HG03103 (cell line): ENCODE results near the gene LMBR1L.

ENCODE experiments used
- ATAC-seq: cut with Tn5 transposase; IDR thresholded peaks from one replicate; pipeline ENCODE4 v1.9.1; 2021; ENCODE audit warnings: low read depth; ENCODE audit not compliant: unreplicated experiment

Gene LMBR1L

GRCh38 chr12:49055092-49055491, 55.6 kb downstream of the LMBR1L start:
- ATAC-seq, result no peak

GRCh38 chr12:49054524-49054923, 56.1 kb downstream of the LMBR1L start:
- no peak for ATAC-seq

- ATAC-seq, result no peak
These were observed 56.6 kb downstream of the LMBR1L start for GRCh38 chr12:49054096-49054495.

DNA sequence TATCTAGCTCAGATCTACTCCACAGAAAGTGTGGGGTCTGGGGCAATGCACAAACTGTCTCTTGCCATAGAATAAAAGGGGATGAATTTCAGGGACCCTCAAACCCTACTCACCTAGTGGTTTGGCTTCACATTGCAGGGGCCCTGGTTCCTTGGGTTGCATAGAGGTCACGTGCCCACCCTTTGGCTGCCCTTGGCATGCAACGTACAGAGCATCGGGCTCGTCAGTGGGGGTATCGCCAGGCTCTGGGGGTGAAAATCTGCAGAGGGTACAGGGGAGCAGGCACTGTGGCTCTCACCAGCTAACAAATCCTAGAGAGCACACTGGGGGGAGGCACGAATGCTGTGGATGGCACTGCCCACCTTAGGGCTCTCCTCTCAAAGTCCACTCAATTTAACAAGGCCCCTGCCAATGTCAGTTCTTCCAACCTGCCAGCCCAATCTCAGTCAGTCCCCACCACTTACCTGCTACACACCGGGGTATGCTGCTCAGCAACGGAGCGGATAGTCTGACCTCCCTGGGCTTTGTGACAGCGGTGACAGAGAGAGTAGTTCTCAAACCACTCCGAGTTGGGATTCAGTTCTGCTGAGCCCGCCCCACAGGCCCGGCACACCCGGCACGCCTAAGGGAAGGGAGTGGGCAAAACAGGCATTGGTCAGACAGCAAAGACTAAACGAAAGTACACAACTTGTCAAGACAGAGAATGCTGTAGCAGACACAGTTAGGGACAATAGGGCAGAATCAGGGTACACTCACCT, 58.0 kb downstream of the LMBR1L start:
- ATAC-seq, result no peak

DNA sequence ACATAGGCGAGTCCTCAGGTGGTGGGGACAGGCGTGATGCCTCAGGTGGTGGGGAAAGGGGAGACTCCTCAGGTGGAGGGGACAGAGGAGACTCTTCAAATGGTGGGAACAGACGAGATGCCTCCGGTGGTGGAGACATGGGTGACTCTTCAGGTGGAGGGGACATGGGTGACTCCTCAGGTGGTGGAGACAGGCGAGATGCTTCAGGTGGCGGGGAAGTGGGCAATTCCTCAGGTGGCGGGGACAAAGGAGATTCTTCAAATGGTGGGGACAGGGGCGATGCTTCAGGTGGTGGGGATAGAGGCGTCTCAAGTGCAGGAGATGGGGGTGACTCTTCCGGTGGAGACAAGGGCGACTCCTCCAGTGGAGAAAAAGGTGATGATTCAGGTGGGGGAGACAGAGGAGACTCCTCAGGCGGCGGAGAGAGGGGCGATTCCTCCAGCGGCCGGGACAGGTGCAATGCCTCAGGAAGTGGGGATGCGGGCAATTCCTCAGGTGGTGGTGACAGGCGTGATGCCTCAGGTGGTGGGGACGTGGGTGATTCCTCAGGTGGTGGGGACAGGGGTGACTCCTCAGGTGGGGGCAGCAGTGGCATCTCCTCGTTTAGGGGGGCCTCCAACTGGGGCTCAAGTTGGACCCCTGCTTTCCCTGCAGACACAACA, 58.7 kb downstream of the LMBR1L start:
- ATAC-seq, result no peak

GRCh38 chr12:49051373-49051764, 59.3 kb downstream of the LMBR1L start:
- ATAC-seq, result no peak

- ATAC-seq, result no peak
These were observed 59.9 kb downstream of the LMBR1L start for GRCh38 chr12:49050507-49051372.

DNA sequence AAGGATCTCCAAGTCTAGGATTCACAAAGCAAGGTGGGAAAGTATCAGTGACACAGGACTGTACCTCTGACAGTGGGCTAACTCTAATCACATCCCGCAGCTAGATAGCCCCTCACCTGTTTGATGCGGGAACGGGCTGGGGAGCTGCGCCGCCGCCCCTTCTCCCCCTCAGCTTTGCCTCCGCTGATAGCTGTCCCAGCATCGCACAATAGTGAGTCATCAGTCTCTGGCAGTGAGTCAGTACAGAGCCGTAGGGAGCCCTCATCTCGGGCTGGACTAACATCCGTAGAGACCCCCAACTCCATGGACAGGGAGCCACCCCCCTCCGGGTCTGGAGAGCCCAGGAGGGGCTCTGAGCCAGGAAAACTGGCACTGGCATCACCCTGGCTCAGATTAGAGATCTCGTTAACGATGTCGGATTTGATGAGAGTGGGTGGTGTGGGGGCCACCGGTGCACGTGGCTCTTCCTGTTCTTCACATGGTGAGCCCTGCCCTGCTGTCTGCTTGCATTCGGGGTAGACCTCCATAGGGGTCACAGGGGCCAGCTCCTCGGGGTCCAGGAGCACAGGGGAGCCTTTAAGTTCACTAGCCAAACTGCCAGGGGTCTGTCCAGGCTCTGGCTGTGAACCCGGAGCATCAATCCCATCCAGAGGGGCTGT, 61.0 kb downstream of the LMBR1L start:
- no peak for ATAC-seq

DNA sequence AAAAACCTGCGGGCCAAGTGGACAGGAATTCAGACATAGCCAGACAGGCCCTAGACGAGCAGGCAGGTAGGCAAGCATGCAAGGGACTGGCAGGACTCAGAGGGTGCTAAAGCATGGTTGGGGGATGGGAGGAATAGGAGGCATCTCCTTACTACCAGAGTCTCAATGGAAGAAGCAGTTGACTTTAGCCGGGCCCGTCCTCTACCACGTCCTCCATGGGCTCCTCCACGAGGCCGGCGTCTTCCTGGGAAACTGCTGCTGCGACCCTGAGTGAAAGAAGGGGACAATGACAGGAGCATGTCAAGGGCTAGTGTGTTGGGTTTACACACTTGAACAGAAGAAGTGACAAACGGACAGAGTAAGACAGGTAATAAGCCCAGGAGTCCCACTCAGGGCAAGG, 61.7 kb downstream of the LMBR1L start:
- no peak for ATAC-seq
